Trophoblast cell (in vitro differentiated cells and primary cell): ENCODE measurements around the gene LAMTOR4.

Experiments
- DNase-seq, 2 donors: peaks; one replicate each; pipeline ENCODE4 v3.0.0-alpha.2; 2016
- H2AFZ ChIP-seq: 2 replicates; pipeline ENCODE4 v1.6.1; 2013; ENCODE audit warnings: low read length, moderate library complexity, mild to moderate bottlenecking; ENCODE audit not compliant: insufficient read depth, poor library complexity
- H2AK5ac ChIP-seq: 2 replicates; pipeline ENCODE4 v1.6.1; 2013; ENCODE audit warnings: mild to moderate bottlenecking, low read length
- H2BK120ac ChIP-seq: 2 replicates; pipeline ENCODE4 v1.6.1; 2013; ENCODE audit warnings: low read length, mild to moderate bottlenecking, moderate library complexity; ENCODE audit not compliant: insufficient read depth, poor library complexity
- H2BK12ac ChIP-seq: 2 replicates; pipeline ENCODE4 v1.6.1; 2013; ENCODE audit warnings: mild to moderate bottlenecking, low read length, moderate library complexity
- H2BK5ac ChIP-seq: 2 replicates; pipeline ENCODE4 v1.6.1; 2013; ENCODE audit warnings: low read length, low read depth, moderate library complexity, mild to moderate bottlenecking; ENCODE audit not compliant: poor library complexity
- H3K14ac ChIP-seq: 2 replicates; pipeline ENCODE4 v1.6.1; 2013; ENCODE audit warnings: mild to moderate bottlenecking, low read length
- H3K18ac ChIP-seq: 2 replicates; pipeline ENCODE4 v1.6.1; 2013; ENCODE audit warnings: mild to moderate bottlenecking, low read length
- H3K23ac ChIP-seq: 2 replicates; pipeline ENCODE4 v1.6.1; 2013; ENCODE audit warnings: low read length
- H3K27ac ChIP-seq: 2 replicates; pipeline ENCODE4 v1.5.1; 2013; ENCODE audit warnings: low read depth, mild to moderate bottlenecking, inconsistent platforms, low read length, moderate library complexity
- H3K27me3 ChIP-seq: 2 replicates; pipeline ENCODE4 v1.6.1; 2013; ENCODE audit warnings: inconsistent platforms, mild to moderate bottlenecking, low read length, moderate library complexity; ENCODE audit not compliant: insufficient read depth
- H3K36me3 ChIP-seq, 2 experiments: 1 replicate in 1 of 2; 2 replicates in 1 of 2; pipeline ENCODE4 v1.6.1; 2013; ENCODE audit warnings: low read length in 2 of 2, mild to moderate bottlenecking in 2 of 2, moderate library complexity in 1 of 2; ENCODE audit not compliant: insufficient read depth in 2 of 2, control insufficient read depth in 1 of 2
- H3K4ac ChIP-seq: 2 replicates; pipeline ENCODE4 v1.6.1; 2013; ENCODE audit warnings: low read depth, mild to moderate bottlenecking, low read length, moderate library complexity
- H3K4me1 ChIP-seq, 2 experiments: 1 replicate in 1 of 2; 2 replicates in 1 of 2; pipeline ENCODE4 v1.6.1; 2013; ENCODE audit warnings: low read length in 2 of 2, mild to moderate bottlenecking in 2 of 2, moderate library complexity in 1 of 2; ENCODE audit not compliant: insufficient read depth in 2 of 2, control insufficient read depth in 1 of 2
- H3K4me2 ChIP-seq: 2 replicates; pipeline ENCODE4 v1.6.1; 2013; ENCODE audit warnings: inconsistent platforms, mild to moderate bottlenecking, low read length, moderate library complexity
- H3K4me3 ChIP-seq: 2 replicates; pipeline ENCODE4 v1.5.1; 2013; ENCODE audit warnings: mild to moderate bottlenecking, low read depth, low read length, inconsistent platforms
- H3K79me1 ChIP-seq: one replicate; pipeline ENCODE4 v1.6.1; 2013; ENCODE audit warnings: low read length
- H3K79me2 ChIP-seq: 2 replicates; pipeline ENCODE4 v1.6.1; 2013; ENCODE audit warnings: low read length, mild to moderate bottlenecking; ENCODE audit not compliant: control insufficient read depth, insufficient read depth, poor library complexity
- H3K9ac ChIP-seq: 2 replicates; pipeline ENCODE4 v1.6.1; 2013; ENCODE audit warnings: mild to moderate bottlenecking, low read length
- H3K9me3 ChIP-seq: 2 replicates; pipeline ENCODE4 v1.6.1; 2013; ENCODE audit warnings: low read depth, mild to moderate bottlenecking, control low read depth, inconsistent platforms, low read length; ENCODE audit not compliant: insufficient read depth
- H4K12ac ChIP-seq: 2 replicates; pipeline ENCODE4 v1.6.1; 2013; ENCODE audit warnings: low read depth, mild to moderate bottlenecking, low read length, moderate library complexity
- H4K8ac ChIP-seq: 2 replicates; pipeline ENCODE4 v1.6.1; 2013; ENCODE audit warnings: low read depth, mild to moderate bottlenecking, low read length, moderate library complexity
- H4K91ac ChIP-seq: one replicate; pipeline ENCODE4 v1.6.1; 2013; ENCODE audit warnings: low read depth, mild to moderate bottlenecking, low read length, moderate library complexity
- WGBS: extraction: QIAGEN DNeasy Blood & Tissue Kit; methylation state at CpG from one replicate; pipeline ENCODE4 v1.1.7; 2013; ENCODE audit warnings: missing lambda C conversion rate; ENCODE audit not compliant: insufficient read length, insufficient coverage; ENCODE audit errors: extremely low coverage; 5-methylcytosine and 5-hydroxymethylcytosine counted together

Gene LAMTOR4

GRCh38 chr7:100200693-100201092 is 52.0 kb downstream of the LAMTOR4 start:
- H2AFZ ChIP-seq: no peak overlapping the region
- H3K36me3 ChIP-seq: no peaks in the 10 kb centered on the region
- no peaks in the 10 kb centered on the region for H3K9me3 ChIP-seq
- no peak overlapping the region for H3K27ac ChIP-seq
- H4K8ac ChIP-seq: no peak overlapping the region
- no peaks in the 10 kb centered on the region for H3K27me3 ChIP-seq
- H3K23ac ChIP-seq: no peak overlapping the region
- no peaks in the 10 kb centered on the region for H3K79me2 ChIP-seq
- H3K18ac ChIP-seq: no peak overlapping the region
- H3K9ac ChIP-seq: no peak overlapping the region
- no peak overlapping the region for H3K4me2 ChIP-seq
- DNase-seq: no peak
- no peak overlapping the region for H4K91ac ChIP-seq
- no peaks in the 10 kb centered on the region for H3K4me1 ChIP-seq
- no peak overlapping the region for H4K12ac ChIP-seq
- H3K79me1 ChIP-seq: no peaks in the 10 kb centered on the region
- no CpG with 5 or more reads among the region's 11 CpGs for WGBS
- H2BK12ac ChIP-seq: no peak overlapping the region
- no peak overlapping the region for H3K4me3 ChIP-seq
- H2AK5ac ChIP-seq: no peak overlapping the region
- H3K4ac ChIP-seq: no peak overlapping the region
- H2BK120ac ChIP-seq: no peak overlapping the region
- no peak overlapping the region for H2BK5ac ChIP-seq
- no peak overlapping the region for H3K14ac ChIP-seq
